Measurements from ENCODE around the gene PLCB2. TPM values are rescaled to one million over a fixed set of nuclear protein-coding genes. Genes with fewer than 3 reads are reported as not detected.

The PLCB2 gene
- total and polyA plus RNA-seq, 9 of the 15 experiments (the other 6 are each of a cell fraction or from before 2014, with no cell fraction given): 0.37 to 12.3 (median 8.0) TPM

DNA sequence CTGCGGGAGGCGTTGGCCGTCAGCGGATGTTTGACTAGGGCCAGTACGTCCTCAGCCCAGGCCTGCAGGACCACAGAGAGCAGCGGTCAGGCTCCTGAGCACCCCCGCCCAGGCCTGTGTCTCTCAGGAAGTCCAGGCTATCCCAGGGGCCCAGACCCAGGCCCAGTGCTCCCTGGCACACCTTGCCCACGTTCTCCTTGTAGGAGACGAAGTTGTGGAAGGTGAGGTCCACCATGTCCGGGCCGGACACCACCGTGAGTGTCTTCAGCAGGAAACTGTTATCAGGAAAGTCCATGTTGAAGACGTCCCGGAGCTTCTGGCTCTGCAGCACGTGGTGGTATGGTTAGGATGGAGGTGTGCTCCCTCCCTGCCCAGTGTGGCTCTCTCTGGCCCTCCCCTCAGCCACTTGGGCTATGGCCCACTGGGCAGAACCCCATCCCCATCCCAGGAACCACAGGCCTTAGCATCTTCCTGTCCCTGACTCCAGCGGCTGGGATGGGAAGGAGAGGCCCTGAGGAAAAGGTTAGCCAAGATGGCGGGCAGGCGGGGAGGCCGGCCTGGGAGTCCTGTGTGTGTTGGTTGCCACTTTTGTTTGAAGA lies 5.3 kb downstream of the PLCB2 start:
- peak overlapping the region; percentile 19 to 58; a peak in 2 of 4 replicates for H3K9ac ChIP-seq (ENCODE audit: insufficient read depth in 1 of 2, low read depth in 2 of 2, low read length in 2 of 2)
- no peaks in the 10 kb centered on the region for H3K27me3 ChIP-seq (ENCODE audit: control insufficient read depth in 2 of 2, insufficient read depth in 2 of 2, low read length in 2 of 2)
- H3K4me2 ChIP-seq (ENCODE audit: insufficient read depth, low read length): no peak overlapping the region
- ChIA-PET CTCF (ENCODE audit: low intra/inter-chr PET ratio) (no interaction called here), POLR2A (interaction anchor here (0.8 to 1.2 kb wide), 2 partner anchors 9 to 38 kb away, joined by 3 to 4 read pairs; no protein-coding TSS in a partner anchor)
- intact Hi-C loops (cut with micrococcal nuclease) (no loop called here), in situ Hi-C loops (cut with MboI) (no loop called here)
- H3K79me2 ChIP-seq (ENCODE audit: control insufficient read depth, insufficient read depth, low read length): no peaks in the 10 kb centered on the region
- H4K20me1 ChIP-seq (replicated peaks; ENCODE audit: control insufficient read depth, insufficient read depth, low read length): no peaks in the 10 kb centered on the region
- no peaks in the 10 kb centered on the region for H3K36me3 ChIP-seq (ENCODE audit: control insufficient read depth, insufficient read depth, low read length)
- DNase-seq (ENCODE audit: extremely low read depth in 1 of 4, low spot score in 3 of 4): no peak
- peak overlapping the region; percentile 85 for H2AFZ ChIP-seq (ENCODE audit: low read depth, low read length)
- no peaks in the 10 kb centered on the region for H3K9me1 ChIP-seq (ENCODE audit: control insufficient read depth, insufficient read depth, low read length)
- WGBS (ENCODE audit: insufficient coverage, low coverage, missing lambda C conversion rate): 54% methylated on average over 18 of the region's 19 CpGs
- no peak for ATAC-seq
- no peak overlapping the region for H3K27ac ChIP-seq (ENCODE audit: extremely low read depth, low read depth, low read length)
- peaks cover 19 to 34% of the 10 kb centered on the region in 2 experiments; a peak in 4 of 5 replicates for H3K4me1 ChIP-seq (replicated peaks in 1 of 2; ENCODE audit: control insufficient read depth in 2 of 2, insufficient read depth in 2 of 2, low read length in 2 of 2)
- FAIRE-seq: no peak
- H3K9me3 ChIP-seq (replicated peaks; ENCODE audit: control insufficient read depth, insufficient read depth, low read depth, low read length): no peaks in the 10 kb centered on the region
- no TSS peak for BruUV-seq (replicated peaks)
- H3K4me3 ChIP-seq: no peak overlapping the region
- TF ChIP-seq XRCC5 (IDR thresholded peaks at IDR 0.05; ENCODE audit: low read depth, low read length): no peak
- no peak for TF ChIP-seq SMAD3 (CRISPR knock-in tag; conservative IDR thresholded peaks at IDR 0.05)
- no peak for TF ChIP-seq ZNF3 (CRISPR knock-in tag; IDR thresholded peaks at IDR 0.05)
- no peak for TF ChIP-seq RUNX1 (IDR thresholded peaks at IDR 0.05; ENCODE audit: low read depth)
- TF ChIP-seq, protein P1, sequence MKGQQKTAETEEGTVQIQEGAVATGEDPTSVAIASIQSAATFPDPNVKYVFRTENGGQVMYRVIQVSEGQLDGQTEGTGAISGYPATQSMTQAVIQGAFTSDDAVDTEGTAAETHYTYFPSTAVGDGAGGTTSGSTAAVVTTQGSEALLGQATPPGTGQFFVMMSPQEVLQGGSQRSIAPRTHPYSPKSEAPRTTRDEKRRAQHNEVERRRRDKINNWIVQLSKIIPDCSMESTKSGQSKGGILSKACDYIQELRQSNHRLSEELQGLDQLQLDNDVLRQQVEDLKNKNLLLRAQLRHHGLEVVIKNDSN (CRISPR knock-in tag; IDR thresholded peaks at IDR 0.05): 0 out of 2 replicates have a peak, but pooled peaks have one; percentile 46
- TF ChIP-seq, protein P2, sequence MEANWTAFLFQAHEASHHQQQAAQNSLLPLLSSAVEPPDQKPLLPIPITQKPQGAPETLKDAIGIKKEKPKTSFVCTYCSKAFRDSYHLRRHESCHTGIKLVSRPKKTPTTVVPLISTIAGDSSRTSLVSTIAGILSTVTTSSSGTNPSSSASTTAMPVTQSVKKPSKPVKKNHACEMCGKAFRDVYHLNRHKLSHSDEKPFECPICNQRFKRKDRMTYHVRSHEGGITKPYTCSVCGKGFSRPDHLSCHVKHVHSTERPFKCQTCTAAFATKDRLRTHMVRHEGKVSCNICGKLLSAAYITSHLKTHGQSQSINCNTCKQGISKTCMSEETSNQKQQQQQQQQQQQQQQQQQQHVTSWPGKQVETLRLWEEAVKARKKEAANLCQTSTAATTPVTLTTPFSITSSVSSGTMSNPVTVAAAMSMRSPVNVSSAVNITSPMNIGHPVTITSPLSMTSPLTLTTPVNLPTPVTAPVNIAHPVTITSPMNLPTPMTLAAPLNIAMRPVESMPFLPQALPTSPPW (CRISPR knock-in tag; IDR thresholded peaks at IDR 0.05): no peak
- 0 out of 4 replicates have a peak, but pooled peaks of 1 of the 2 experiments have one; percentile 23 for TF ChIP-seq FOXA3 (CRISPR knock-in tag; conservative IDR thresholded peaks at IDR 0.05 in 1 of 2, IDR thresholded peaks at IDR 0.05 in 1 of 2)
- no peak for TF ChIP-seq CBX2 (IDR thresholded peaks at IDR 0.05; ENCODE audit: insufficient read depth, low read length, poor library complexity, severe bottlenecking)
- no peak for TF ChIP-seq DIDO1 (tag; IDR thresholded peaks at IDR 0.05; ENCODE audit: low read depth)
- TF ChIP-seq E2F3 (CRISPR knock-in tag; IDR thresholded peaks at IDR 0.05): no peak
- TF ChIP-seq POLR2A (conservative IDR thresholded peaks at IDR 0.05): no peak
- no peak for TF ChIP-seq CSDE1 (IDR thresholded peaks at IDR 0.05)
- no peak for TF ChIP-seq NFE2 (IDR thresholded peaks at IDR 0.05; ENCODE audit: low read depth)
- no peak for TF ChIP-seq ERF (CRISPR knock-in tag; IDR thresholded peaks at IDR 0.05)
- TF ChIP-seq POU5F1 (IDR thresholded peaks at IDR 0.05; ENCODE audit: borderline replicate concordance, low read depth, low read length, partially characterized antibody): no peak
- 0 out of 2 replicates have a peak, but pooled peaks have one; percentile 19 for TF ChIP-seq CXXC5 (CRISPR knock-in tag; IDR thresholded peaks at IDR 0.05)
- no peak for TF ChIP-seq ARNT (IDR thresholded peaks at IDR 0.05)
- TF ChIP-seq, protein P3, sequence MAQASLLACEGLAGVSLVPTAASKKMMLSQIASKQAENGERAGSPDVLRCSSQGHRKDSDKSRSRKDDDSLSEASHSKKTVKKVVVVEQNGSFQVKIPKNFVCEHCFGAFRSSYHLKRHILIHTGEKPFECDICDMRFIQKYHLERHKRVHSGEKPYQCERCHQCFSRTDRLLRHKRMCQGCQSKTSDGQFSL (CRISPR knock-in tag; IDR thresholded peaks at IDR 0.05): peak; percentile 16; the same call in 1 of the 2 replicates
- TF ChIP-seq, protein P3 (tag; IDR thresholded peaks at IDR 0.05): no peak
